ENCODE results near the gene VTI1B.
"Not testable (repeated sequence)": the region's sequence is repeated elsewhere in the genome, so short reads cannot be mapped to it uniquely, and the experiment has no call there.

GRCh38 chr14:67701492-67701891 is 27.1 kb upstream of the VTI1B start, which contains the start of gene RDH12:
- TF ChIP-seq CTCF, POLR2A (IDR thresholded peaks at IDR 0.05): not testable (repeated sequence)

Data from tibial nerve (tissue), 3 donors.